T follicular helper cell (primary cell): ENCODE results near the gene CRACDL.
"Not testable (repeated sequence)": the region's sequence is repeated elsewhere in the genome, so short reads cannot be mapped to it uniquely, and the experiment has no call there.

Source experiments
- DNase-seq: peaks from one replicate; pipeline ENCODE4 v3.0.0-alpha.2; 2020; ENCODE audit warnings: low read depth

The CRACDL gene

DNA sequence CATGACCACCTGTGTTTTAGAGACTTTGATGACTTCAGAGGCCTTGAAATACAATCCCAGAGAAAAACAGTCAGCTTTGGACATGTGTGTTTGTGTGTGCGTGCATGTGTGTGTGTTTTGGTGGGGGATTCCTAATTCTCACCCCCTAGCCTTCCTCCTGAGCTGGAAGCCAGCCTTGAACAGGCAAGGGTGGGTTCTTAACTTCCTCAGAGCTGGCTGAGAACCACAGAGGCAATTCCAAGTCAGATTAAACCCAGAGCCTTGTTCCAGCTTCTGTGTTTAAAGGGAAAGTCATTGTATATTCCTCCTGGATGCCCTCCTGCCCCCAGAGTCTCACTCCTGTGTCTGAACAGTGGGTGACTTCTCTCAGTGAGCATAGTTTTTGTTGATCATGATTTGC, 159.9 kb downstream of the CRACDL start:
- no peak for DNase-seq

DNA sequence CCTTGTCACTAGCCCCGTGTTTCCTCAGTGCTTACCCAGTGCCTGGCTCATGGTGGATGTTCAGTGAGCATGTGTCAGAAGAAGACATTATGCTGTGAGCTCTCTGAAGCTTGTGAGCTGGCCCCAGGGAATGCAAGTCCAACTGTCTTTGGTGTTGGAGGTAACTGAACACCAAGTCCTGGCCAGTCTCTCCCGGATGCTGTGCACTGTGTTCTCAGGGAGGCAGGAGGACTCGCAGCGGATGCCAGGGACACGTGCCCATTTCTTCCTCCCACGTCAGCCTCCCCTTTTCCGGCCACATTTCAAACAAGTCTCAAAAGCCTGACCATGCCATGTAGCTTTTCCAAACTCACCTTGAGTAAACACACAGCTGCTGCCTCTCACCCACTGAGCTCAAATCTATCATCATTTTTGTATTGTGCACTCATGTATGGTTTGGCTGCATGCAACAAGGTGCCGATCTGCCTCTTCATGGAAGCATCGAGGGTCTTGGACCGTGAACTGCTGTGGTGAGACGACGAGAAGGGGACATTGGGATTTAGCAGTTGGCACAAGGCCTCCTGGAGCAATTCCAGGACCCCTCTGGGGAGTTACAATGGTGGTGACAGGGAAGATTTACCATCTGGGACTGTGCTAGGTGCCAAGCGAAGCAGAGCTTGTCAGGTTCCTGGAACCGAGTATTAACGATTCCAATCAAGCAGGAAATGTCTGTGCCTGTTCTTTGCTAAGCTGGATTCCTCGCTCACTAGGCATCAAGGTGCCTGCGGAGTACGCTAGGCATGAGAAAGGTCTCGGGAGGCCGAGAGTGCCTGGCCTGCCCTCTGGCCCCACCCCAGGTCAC, 160.7 kb downstream of the CRACDL start:
- no peak for DNase-seq

DNA sequence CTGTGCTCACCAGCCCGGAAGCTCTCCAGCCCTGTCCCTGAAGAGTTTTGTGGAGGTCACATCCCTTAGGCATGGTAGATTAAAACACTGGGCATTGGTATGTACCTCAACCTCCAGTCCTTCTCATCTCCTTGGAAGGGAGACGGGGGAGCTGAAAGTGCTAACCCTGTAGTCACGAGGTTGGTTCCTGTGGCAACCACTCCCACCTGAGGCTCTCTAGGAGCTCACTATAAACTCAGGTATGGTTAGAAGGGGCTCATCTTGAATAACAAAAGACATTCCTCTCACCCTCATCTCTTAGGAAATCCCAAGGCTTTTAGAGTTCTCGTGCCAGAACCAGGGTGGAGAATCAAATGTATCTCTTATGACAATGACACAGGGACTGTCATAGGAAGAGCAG, 162.1 kb downstream of the CRACDL start:
- DNase-seq, result no peak

DNA sequence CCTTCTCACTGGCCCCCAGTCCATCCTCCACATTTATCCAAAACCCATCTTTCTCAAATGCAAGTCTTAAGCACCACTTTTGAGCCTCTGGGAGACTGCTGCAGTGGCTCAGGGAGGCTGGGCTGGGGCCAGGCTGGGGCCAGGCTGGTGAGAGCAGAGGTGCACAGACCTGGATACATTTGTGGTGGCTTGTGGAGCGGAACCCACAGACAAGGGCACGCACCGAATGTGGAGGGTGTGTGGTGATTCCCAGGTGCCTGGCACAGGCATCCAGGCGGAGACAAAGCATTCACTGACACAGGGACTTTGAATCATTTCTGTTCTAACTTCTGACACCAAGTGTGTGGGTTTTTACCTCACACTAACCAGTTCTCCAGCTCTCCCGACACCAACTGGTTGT, 162.9 kb downstream of the CRACDL start:
- no peak for DNase-seq

DNA sequence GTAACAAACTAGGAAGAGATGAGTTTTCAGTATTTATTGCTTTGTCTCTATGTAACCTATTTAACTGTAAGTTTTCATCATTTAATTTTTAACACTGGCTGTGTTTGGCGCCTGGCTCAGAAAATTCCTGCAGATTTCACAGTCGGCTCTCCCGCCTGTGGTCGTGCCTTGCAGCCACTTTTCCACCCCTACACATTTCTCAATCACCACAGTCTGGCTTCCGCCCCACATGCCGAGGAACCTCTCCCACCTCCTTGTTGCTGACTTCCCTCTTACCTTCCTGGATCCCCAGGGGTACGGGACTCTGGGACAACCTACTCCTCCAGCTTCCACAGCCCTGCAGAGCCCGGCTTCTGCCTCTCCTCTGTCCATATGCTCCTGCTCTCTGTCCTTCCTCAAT, 163.5 kb downstream of the CRACDL start:
- no peak for DNase-seq

DNA sequence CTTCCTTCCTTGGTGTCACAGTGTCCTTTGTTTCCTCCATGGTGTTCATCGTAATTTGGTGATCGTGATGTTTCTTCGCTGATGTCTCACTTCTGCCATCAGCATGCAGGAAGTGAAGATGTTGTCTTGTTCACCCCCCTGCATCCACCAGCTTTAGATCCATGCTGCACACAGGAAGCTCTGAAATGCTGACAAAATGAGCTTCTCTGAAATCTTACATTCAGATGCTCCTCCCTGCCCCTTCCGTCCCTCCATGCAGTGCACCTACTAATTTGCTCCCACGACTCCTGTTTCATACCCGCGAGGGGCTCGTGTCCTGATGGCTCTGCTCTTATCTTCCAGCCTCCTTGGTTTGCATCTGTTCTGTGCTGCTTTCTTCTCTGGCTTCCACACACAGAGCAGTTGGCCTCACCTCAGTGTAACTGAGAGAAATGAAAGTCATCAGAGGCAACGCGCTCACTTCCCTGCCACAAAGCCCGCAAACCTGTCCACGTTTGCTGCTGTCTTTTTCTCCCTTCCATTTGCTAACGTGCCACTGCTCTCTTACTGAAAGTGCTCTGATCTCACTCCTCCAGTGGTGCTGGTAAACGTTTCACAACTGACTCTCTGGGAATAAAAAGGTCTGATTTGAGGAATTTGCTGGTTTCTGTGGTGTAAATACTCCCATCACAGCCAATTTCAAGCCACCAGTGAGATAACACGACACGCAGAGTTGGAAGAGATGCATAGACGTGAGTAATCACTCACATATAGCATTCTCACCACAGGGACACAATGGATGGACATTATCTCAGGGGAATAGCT, 164.1 kb downstream of the CRACDL start:
- peak; percentile 53 for DNase-seq

DNA sequence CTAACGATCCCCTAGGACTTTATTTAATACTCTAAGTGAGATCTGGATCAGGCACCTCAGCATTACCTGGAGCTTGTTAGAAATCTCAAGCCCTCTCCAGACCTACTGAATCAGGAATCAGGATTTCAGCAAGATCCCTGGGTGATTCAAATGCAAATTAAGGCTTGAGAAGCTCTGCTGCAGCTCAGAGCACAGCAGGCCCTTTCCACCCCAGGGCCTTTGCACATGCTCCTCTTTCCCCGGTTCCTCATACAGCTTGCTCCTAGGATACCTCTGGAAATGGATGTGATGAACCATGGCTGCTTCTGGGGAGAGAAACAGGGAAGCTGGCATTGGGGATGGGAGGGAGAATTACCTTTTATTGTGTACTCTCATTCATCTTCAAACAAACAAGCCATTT, 164.8 kb downstream of the CRACDL start:
- no peak for DNase-seq

DNA sequence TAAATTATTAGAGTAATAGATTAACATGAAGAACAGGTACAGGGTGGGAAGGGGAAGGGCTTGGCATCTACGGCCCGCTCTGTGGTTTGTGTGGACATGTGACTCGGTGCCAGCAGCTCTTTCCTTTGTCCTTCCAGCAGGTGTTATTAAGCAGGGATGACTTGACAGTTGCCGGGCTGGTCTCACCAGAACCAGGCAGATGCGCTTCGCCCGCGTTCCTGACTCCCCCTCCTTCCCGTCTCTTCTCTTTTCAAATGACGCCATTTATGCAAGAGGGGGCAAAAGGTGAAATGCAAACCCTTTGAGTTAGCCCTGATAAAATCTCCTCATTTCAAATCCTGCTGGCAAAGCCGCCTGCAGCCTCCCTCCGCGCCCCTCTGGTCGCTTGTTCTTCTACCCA, 166.2 kb downstream of the CRACDL start:
- peak; percentile 38 for DNase-seq

DNA sequence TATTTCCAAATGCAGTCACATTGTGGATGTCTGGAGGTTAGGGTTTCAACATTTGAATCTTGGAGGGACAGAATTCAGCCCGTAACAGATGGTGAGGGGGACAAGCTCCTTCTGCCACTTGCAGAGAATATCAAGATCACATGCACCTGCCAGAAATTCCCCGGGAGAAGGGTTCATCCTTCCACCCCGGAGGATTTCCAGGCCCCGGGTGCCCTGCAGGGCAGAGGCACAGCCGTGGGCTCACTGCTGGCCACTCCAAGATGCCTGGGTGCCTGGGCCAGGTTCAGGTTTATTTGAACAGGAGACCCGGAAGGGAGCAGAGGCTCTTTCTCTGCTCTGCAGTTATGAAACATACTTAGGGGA, 166.9 kb downstream of the CRACDL start:
- no peak for DNase-seq

DNA sequence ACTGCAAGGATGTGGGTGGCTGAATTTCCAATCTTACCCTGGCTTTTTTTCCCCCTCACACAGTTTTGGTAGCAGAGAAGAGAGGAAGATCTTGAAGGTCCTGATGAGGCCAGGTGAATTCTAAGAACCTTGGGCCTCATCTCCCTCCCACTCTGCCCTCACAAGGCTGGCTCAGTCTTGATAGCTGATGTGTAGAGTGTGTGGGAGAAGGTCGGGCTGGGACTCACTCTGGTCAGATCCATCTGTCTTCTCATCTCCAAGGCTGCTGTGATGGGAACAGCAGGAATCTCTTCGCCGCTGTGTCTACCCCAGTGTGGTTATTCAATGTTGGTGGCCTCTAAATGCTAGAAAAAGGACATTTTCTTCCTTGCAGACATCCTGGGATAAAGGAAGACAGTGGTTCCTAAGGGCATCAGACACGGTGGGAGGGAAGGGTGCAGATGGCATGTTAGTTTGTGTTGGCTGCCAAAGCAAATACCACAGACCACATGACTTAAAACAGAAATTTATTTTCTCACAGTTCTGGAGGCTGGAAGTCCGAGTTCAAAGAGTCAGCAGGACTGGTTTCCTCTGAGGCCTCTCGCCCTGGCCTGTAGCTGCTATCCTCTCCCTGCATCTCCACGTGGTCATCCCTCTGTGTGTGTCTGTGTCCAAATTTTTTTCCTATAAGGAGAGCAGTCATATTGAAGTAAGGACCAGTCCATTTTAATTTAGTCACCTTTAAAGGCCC, 167.5 kb downstream of the CRACDL start:
- no peak for DNase-seq

DNA sequence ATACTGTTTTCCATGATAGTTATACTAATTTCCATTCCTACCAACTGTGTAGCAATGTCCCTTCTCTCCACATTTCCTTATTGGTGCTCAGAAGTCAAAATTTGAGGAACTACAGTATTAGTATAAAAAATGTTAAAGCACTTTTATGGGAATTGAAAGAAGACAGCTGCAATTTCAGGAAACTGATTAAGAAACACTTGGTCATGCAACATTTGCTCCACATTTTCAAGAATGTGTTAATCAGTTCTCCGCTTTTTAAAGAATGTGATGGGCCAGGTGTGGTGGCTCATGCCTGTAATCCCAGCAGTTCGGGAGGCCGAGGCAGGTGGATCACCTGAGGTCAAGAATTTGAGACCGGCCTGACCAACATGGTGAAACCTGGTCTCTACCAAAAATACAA, 171.5 kb downstream of the CRACDL start:
- no peak for DNase-seq

DNA sequence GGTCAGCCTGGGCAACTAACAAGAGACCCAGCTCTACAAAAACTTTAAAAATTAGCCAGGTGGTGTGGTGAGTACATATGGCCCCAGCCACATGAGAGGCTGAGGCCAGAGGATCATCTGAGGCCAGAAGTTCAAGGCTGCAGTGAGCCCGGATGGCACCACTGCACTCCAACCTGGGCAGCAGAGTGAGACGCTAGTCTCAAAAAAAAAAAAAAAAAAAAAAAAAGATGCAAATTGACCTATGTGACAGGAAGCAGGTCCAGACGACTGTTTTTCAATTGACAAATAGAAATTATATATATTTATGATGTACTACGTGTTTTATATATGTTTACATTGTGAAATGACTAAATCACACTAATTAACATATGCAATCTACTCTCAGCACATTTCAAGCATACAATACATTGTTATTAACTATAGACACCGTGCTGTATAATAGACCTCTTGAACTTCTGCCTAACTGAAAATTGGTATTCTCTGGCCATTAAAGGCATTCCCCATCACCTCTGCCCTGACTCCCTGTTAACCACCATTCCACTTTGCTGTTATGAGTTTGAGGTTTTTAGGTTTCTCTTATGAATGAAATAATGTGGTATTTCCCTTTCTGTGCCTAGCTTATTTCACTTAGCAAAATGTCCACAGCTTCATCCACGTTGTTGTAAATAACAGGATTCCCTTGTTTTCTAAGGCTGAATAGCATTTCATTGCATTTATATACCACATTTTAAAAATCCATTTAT, 172.6 kb downstream of the CRACDL start:
- DNase-seq, result no peak

DNA sequence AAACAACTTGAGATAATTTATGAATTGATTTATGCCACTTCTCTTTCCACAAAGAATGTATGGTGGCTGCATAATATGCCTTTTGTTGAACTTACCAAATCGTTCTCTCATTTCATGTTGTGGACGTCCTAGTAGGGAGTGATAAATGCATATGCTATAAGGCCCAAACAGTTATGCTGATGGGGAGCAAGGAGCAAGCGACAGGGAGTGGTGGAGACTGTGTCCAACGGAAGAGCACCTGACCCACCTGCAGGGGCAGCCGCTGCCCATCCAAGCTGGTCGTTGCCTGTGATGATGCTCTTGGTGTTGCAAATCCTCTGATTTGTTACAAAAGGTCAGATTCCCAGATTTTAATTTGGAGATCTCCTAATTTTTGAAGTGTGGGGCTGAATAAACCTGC, 174.1 kb downstream of the CRACDL start:
- DNase-seq, result no peak

DNA sequence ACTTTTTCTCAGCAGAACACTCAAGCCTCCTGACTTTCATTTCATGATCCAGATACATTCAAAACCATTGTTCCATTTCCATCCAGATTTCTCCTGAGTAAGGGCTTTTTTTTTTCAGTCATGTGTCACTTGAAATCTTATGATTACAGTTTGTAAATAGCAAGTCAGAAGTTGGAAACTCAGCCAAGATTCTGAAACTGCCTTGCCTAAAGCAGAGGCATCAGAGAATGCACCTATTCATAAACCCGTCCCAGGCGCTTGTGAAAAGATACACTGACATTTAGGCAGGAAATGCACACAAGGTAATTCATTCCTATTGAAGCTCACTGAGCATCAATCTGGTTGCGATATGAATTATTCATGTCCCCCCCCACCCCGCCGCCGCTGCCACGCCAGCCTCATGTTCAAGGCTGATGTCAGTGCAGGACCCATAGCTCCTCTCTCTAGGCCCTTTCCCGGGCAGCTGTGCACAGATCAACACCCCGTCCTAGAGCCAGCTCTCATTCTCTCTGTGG, 174.7 kb downstream of the CRACDL start:
- peak; percentile 53 for DNase-seq

DNA sequence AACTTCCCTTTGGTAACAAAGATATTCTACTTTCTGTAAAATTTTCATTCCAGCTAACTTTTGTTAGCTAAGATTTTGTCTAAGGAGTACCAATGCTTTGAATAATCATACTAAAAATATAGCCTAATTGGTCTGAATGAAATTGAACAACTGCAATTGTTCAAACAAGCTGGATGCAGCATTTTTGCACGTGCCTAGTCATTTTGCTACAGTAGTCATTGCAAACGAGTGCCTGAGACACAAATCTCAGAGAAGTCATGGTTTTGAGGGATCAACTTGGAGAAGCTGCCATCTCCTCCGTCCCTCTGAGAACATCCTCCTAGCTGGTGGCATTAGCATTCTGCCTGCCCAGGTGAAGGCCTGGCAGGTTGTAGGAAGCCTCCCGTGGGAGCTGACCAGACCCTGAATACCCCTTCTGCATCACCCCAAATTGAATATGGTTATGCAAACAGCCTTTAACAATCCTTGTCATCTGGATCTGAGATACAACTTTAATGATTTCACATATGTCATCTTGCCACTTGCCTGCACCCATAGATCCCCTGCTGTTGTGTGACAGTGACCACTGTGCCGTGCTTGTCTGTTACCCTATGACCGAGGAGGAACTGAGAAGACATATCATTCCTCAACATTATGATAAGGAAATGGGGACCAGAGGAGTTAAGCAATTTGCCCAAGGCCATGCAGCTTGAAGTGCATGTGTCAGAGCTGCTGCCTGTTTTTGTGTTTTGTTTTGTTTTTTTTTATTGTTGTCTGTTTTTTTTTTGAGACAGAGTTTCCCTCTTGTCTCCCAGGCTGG, 176.0 kb downstream of the CRACDL start:
- DNase-seq, result no peak

DNA sequence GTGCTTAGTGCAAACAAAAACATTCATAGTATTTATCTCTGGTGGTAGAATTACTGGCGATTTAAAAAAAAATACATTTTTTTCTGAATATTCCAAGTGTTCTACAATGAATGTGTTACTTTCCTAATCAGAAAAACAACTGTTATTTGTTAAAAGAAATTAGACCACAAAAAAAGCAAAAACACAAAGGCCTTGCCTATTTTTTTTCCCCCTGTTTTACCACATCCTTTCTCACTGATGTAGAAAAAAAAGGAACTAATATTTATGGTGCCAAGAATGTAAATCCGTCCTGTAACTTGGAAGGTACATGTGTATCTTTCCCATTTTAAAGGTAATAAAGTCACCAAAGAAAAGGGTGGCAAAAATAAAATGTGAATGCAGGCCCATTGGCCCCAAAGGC, 176.7 kb downstream of the CRACDL start:
- no peak for DNase-seq

DNA sequence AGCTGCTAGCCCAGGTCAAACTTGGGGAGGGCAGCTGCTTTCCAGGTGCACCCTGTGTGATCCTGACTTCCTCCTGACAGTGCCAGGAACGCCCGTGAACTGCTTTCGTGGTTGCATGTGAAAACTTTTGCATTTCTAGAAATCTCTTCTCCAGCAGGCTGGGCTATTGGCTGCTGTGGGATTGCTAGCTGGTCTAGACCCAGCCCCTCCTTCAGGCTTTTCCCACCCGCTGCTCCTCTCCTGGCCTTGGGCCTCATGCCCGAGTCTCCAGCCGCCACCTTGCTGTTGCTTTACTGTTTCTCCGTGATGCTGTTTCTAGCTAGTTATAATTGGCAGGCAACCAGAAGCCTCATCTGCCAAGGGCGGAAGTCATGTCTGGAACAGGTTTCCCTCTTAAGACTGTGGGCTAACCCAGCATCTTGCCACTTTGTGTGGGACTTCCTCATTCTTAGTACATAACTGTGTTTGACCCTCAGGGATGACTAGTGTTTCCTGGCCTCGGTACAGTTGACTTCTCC, 178.1 kb downstream of the CRACDL start:
- DNase-seq, result peak; percentile 51

DNA sequence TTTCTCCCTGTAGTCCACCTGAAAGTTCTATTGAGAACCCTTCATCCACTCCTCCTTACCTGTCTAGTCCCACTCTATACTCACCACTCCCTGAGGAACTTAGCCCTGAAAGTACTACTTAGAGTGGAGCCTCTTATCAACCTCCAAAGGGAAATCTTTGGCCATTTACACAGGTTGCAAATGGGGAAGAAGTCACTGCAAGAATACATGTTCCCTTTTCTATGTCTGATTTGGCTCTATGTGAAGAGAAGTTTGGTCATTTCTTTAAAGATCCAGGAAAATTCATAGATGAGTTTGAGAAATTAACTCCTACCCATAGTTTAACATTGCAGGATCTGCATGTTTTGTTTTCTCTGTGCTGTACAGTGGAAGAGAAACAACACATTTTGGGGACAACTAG, 182.2 kb downstream of the CRACDL start:
- DNase-seq, result no peak

DNA sequence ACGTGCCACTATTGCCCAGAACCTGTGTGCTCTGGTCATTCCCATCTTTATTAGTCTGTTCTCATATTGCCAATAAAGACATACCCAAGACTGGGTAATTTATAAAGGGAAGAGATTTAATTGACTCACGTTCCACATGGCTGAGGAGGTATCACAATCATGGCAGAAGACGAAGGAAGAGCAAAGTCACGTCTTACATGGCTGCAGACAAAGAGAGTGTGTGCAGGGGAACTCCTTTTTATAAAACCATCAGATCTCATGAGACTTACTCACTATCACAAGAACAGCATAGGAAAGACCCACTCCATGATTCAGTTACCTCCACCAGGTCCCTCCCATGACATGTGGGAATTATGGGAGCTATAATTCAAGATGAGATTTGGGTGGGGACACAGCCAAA, 183.3 kb downstream of the CRACDL start:
- DNase-seq, result not testable (repeated sequence)

DNA sequence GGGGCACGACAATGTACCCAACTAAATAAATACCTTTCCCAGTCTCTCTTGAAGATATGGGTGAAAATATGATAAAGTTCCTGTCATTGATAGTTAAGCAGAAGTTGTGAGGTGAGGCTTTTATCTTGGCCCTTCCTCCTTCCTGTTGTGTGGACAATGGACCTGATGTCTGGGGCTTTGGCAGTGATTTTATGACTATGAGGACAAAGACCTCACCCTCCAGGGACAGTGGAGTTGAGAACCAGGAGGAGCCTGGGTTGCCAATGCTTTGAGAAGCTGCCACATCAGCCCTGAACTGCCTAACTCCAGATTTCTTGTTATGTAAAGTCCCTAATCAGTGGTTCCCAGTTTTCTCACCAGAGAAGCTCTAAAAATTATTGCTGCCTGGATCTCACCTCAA, 184.3 kb downstream of the CRACDL start:
- DNase-seq, result no peak
